ENCODE data around the gene FGF7. TPM values are rescaled to one million over a fixed set of nuclear protein-coding genes. Genes with fewer than 3 reads are reported as not detected.
"Not testable (repeated sequence)": the region's sequence is repeated elsewhere in the genome, so short reads cannot be mapped to it uniquely, and the experiment has no call there.

The FGF7 gene
- total and polyA plus RNA-seq, 2 donors (not counting 3 experiments of a cell fraction or from before 2014, with no cell fraction given), result not detected

GRCh38 chr15:49387471-49387870, 35.6 kb upstream of the FGF7 start:
- intact Hi-C loops (cut with micrococcal nuclease), result no loop called here
- H3K36me3 ChIP-seq (ENCODE audit: control insufficient read depth in 2 of 2, extremely low read depth in 1 of 2, insufficient read depth in 2 of 2, low read length in 2 of 2), result no peaks in the 10 kb centered on the region
- CTCF ChIA-PET, result no interaction called here
- no peaks in the 10 kb centered on the region for H3K9me3 ChIP-seq (replicated peaks; ENCODE audit: control insufficient read depth, insufficient read depth, low read length)
- no peak for DNase-seq (ENCODE audit: low read depth, low spot score)
- dilution Hi-C loops (cut with MboI; ENCODE audit: extremely low pct_ligation_motif_present, low sequenced_read_pairs), result no loop called here
- no peaks in the 10 kb centered on the region for H3K4me1 ChIP-seq (ENCODE audit: control insufficient read depth, extremely low read depth, insufficient read depth, low read length)
- no peak overlapping the region for H3K27ac ChIP-seq (ENCODE audit: insufficient read depth, low read depth, low read length)
- no peak overlapping the region for H3K9ac ChIP-seq (replicated peaks; ENCODE audit: extremely low read depth, insufficient read depth, low read length)
- no peaks in the 10 kb centered on the region for H4K20me1 ChIP-seq (replicated peaks; ENCODE audit: control insufficient read depth, extremely low read depth, insufficient read depth, low read length)
- no peak overlapping the region for H2AFZ ChIP-seq (ENCODE audit: low read depth, low read length)
- H3K27me3 ChIP-seq (ENCODE audit: control insufficient read depth in 2 of 2, insufficient read depth in 2 of 2, low read length in 2 of 2), result peaks cover 1 to 6% of the 10 kb centered on the region in 2 experiments
- no peaks in the 10 kb centered on the region for H3K9me1 ChIP-seq (replicated peaks; ENCODE audit: control insufficient read depth, extremely low read depth, insufficient read depth, low read length)
- POLR2A ChIA-PET, result no interaction called here
- H3K4me3 ChIP-seq (replicated peaks in 1 of 3; ENCODE audit: insufficient read depth in 1 of 3, low read depth in 1 of 3, low read length in 3 of 3), result no peak overlapping the region
- no peak for FAIRE-seq
- no peaks in the 10 kb centered on the region for H3K79me2 ChIP-seq (ENCODE audit: control insufficient read depth, insufficient read depth, low read length)
- BruUV-seq (replicated peaks), result no TSS peak
- no peak for TF ChIP-seq JUN (IDR thresholded peaks at IDR 0.05; ENCODE audit: borderline replicate concordance, insufficient read depth, insufficient read length, low read depth)
- no peak for TF ChIP-seq MYC (IDR thresholded peaks at IDR 0.05; ENCODE audit: low read depth, low read length)
- TF ChIP-seq GATA2 (IDR thresholded peaks at IDR 0.05; ENCODE audit: insufficient read depth, insufficient read length, low read depth, low read length), result no peak
- no peak for TF ChIP-seq FOS (IDR thresholded peaks at IDR 0.05; ENCODE audit: borderline replicate concordance, insufficient read depth, low read length)
- TF ChIP-seq, protein P1, sequence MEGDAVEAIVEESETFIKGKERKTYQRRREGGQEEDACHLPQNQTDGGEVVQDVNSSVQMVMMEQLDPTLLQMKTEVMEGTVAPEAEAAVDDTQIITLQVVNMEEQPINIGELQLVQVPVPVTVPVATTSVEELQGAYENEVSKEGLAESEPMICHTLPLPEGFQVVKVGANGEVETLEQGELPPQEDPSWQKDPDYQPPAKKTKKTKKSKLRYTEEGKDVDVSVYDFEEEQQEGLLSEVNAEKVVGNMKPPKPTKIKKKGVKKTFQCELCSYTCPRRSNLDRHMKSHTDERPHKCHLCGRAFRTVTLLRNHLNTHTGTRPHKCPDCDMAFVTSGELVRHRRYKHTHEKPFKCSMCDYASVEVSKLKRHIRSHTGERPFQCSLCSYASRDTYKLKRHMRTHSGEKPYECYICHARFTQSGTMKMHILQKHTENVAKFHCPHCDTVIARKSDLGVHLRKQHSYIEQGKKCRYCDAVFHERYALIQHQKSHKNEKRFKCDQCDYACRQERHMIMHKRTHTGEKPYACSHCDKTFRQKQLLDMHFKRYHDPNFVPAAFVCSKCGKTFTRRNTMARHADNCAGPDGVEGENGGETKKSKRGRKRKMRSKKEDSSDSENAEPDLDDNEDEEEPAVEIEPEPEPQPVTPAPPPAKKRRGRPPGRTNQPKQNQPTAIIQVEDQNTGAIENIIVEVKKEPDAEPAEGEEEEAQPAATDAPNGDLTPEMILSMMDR (IDR thresholded peaks at IDR 0.05; ENCODE audit: extremely low read depth in 1 of 2, insufficient read depth in 1 of 2, low read depth in 1 of 2, low read length in 2 of 2), result no peak
- TF ChIP-seq POLR2A (IDR thresholded peaks at IDR 0.05; ENCODE audit: low read depth, low read length), result no peak
- no peak for TF ChIP-seq EZH2 (IDR thresholded peaks at IDR 0.05; ENCODE audit: borderline replicate concordance, low read depth, low read length, severe bottlenecking)
- TF ChIP-seq POLR2AphosphoS5 (IDR thresholded peaks at IDR 0.05; ENCODE audit: insufficient read depth, low read depth, low read length), result no peak
- H3K4me2 ChIP-seq (ENCODE audit: insufficient read depth, low read length), result no peak overlapping the region

DNA sequence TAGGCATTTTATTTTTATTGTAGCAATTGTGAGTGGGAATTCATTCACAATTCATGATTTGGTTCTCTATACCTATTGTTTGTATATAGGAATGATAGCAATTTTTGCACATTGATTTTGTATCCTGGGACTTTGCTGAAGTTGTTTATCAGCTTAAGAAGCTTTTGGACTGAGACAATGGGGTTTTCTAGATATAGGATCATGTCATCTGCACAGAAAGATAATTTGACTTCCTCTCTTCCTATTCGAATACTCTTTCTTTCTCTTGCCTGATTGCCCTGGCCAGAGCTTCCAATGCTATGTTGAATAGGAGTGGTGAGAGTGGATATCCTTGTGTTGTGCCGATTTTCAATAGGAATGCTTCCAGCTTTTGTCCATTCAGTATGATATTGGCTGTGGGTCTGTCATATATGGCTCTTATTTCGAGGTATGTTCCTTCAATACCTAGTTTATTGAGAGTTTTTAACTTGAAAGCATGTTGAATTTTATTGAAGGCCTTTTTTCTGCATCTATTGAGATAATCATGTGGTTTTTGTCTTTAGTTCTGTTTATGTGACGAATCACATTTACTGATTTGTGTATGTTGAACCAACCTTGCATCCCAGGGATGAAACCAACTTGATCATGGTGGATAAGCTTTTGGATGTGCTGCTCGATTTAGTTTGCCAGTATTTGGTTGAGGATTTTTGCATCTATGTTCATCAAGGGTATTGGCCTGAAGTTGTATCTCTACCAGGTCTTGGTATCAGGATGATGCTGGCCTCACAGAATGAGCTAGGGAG, 20.3 kb upstream of the FGF7 start:
- POLR2A ChIA-PET; H3K4me2 ChIP-seq (ENCODE audit: insufficient read depth, low read length); H3K27ac ChIP-seq (ENCODE audit: insufficient read depth, low read depth, low read length); dilution Hi-C loops (cut with MboI; ENCODE audit: extremely low pct_ligation_motif_present, low sequenced_read_pairs); H3K4me1 ChIP-seq (ENCODE audit: control insufficient read depth, extremely low read depth, insufficient read depth, low read length); H3K27me3 ChIP-seq (ENCODE audit: control insufficient read depth in 2 of 2, insufficient read depth in 2 of 2, low read length in 2 of 2); H3K9me3 ChIP-seq (replicated peaks; ENCODE audit: control insufficient read depth, insufficient read depth, low read length); H3K9ac ChIP-seq (replicated peaks; ENCODE audit: extremely low read depth, insufficient read depth, low read length); H3K9me1 ChIP-seq (replicated peaks; ENCODE audit: control insufficient read depth, extremely low read depth, insufficient read depth, low read length); H3K4me3 ChIP-seq (replicated peaks in 1 of 3; ENCODE audit: insufficient read depth in 1 of 3, low read depth in 1 of 3, low read length in 3 of 3); H3K36me3 ChIP-seq (ENCODE audit: control insufficient read depth in 2 of 2, extremely low read depth in 1 of 2, insufficient read depth in 2 of 2, low read length in 2 of 2); H4K20me1 ChIP-seq (replicated peaks; ENCODE audit: control insufficient read depth, extremely low read depth, insufficient read depth, low read length); H2AFZ ChIP-seq (ENCODE audit: low read depth, low read length); H3K79me2 ChIP-seq (ENCODE audit: control insufficient read depth, insufficient read depth, low read length); FAIRE-seq; DNase-seq (ENCODE audit: low read depth, low spot score); intact Hi-C loops (cut with micrococcal nuclease); BruUV-seq (replicated peaks): not testable (repeated sequence)
- CTCF ChIA-PET, result interaction anchor here (1.7 kb wide), 1 partner anchor 20 kb away, joined by 5 read pairs; the partner anchor contains the start of gene FGF7
